Measurements from ENCODE around the gene ECHDC3.

- no peak for TF ChIP-seq REST (IDR thresholded peaks at IDR 0.05; ENCODE audit: insufficient read depth in 1 of 2, low read depth in 2 of 2, low read length in 2 of 2)
- TF ChIP-seq POLR2AphosphoS5 (IDR thresholded peaks at IDR 0.05; ENCODE audit: low read depth, low read length), result no peak
- TF ChIP-seq TAF1 (IDR thresholded peaks at IDR 0.05; ENCODE audit: borderline replicate concordance, insufficient read depth, low read length), result no peak
- no peak for TF ChIP-seq SIN3A (IDR thresholded peaks at IDR 0.05; ENCODE audit: borderline replicate concordance, insufficient read depth, low read length)
Observed at GRCh38 chr10:11787374-11787773, 45.2 kb downstream of the ECHDC3 start.

All from PFSK-1 (cell line).